NCI-H2171 treated with DMSO at 0.1 percent for 48 hours (cell line): ENCODE results near the gene LIMK2.
A peak's percentile ranks its signal among the peaks of the same experiment; 100 is the strongest.
"Not testable (repeated sequence)": the region's sequence is repeated elsewhere in the genome, so short reads cannot be mapped to it uniquely, and the experiment has no call there.

Source experiments
- DNase-seq: peaks from one replicate; lab custom pipeline; 2025; lab: John Stamatoyannopoulos, UW

The LIMK2 gene

GRCh38 chr22:31211862-31212730 lies at the start of gene LIMK2:
Gene LIMK2, plus strand, starts transcription at chr22:31212298. Its CDS starts 111 bp downstream, at chr22:31212409.
- DNase-seq: peak; percentile 95

GRCh38 chr22:31170971-31171370 lies 41.1 kb upstream of the LIMK2 start:
- DNase-seq: no peak

DNA sequence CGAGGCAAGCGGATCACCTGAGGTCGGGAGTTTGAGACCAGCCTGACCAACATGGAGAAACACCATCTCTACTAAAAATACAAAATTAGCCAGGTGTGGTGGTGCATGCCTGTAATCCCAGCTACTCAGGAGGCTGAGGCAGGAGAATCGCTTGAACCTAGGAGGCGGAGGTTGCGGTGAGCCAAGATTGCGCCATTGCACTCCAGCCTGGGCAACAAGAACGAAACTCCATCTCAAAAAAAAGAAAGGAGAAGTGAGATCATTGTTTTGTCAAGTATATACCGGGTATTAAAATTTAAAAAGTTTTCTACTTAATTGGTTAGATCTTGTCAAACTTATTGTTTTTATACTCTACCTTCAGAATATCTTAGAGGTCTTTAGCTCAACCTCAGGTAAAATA lies 40.4 kb upstream of the LIMK2 start:
- not testable (repeated sequence) for DNase-seq

- DNase-seq: no peak
These were observed 38.5 kb upstream of the LIMK2 start for GRCh38 chr22:31173386-31174145.

- DNase-seq: no peak
These were observed 35.2 kb upstream of the LIMK2 start for GRCh38 chr22:31176923-31177322.

DNA sequence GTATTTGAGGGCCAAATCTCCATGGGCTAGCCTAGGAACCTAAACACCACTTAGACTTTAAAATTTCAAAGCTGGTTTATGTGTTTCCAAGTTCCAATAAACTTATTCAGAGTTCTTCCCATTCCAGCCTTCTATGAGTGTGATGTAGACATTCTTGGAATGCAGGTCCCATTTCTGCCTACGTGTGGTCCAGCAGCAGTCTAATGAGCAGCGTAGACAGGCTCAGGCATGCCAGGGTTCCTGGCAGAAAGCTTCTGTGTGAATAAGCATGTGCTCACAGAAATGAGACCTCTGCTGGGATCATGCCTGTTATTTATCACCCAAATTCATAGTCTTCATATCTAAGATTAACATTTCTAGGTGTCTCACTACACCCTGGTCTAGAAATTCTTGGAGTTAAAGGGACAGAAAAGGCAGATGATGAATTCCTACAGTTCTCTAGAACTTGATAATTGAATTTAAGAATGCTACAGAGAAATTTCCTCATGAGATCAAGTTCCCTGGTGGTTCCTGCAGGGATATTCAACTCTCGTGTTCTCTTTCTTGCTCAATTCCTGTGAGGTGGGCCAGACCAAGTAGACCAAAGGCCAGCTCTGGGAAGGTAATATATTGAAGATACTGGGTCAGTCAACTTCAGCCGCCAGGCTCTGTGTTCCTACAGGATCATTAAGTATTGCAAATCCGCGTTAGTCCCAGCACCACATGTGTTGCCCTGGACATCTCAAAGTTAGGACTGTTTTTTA lies 34.5 kb upstream of the LIMK2 start:
- DNase-seq: peak; percentile 62

GRCh38 chr22:31178859-31179258 lies 33.2 kb upstream of the LIMK2 start:
- no peak for DNase-seq

GRCh38 chr22:31179345-31179744 lies 32.8 kb upstream of the LIMK2 start:
- no peak for DNase-seq

GRCh38 chr22:31184015-31184414 lies 28.1 kb upstream of the LIMK2 start:
- no peak for DNase-seq

GRCh38 chr22:31185056-31185455 lies 27.0 kb upstream of the LIMK2 start:
- no peak for DNase-seq

- no peak for DNase-seq
These were observed 24.5 kb upstream of the LIMK2 start for GRCh38 chr22:31187627-31188026.

- peak; percentile 99 for DNase-seq
These were observed 19.6 kb upstream of the LIMK2 start for GRCh38 chr22:31192513-31192912.

GRCh38 chr22:31193092-31193491 lies 19.0 kb upstream of the LIMK2 start:
- DNase-seq: no peak

GRCh38 chr22:31194681-31195080 lies 17.4 kb upstream of the LIMK2 start:
- DNase-seq: not testable (repeated sequence)

DNA sequence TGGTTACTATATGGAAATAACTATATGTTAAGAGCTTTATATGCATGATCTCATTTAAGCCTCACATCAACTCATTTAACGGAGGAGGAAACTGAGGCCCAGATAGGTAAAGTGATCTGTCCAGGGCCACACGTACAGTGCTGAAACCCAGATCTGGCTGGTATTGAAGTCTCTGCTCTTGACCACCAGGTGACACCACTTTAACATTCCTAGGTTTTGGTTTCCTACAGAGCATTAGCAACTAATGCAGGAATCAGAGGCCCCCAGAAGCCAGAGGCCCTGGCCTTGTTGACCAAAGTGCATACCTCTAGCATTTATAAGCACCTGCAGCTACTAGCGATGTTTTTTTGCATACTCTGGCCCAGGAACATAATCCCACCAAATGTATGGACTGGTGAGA lies 12.9 kb upstream of the LIMK2 start:
- no peak for DNase-seq

DNA sequence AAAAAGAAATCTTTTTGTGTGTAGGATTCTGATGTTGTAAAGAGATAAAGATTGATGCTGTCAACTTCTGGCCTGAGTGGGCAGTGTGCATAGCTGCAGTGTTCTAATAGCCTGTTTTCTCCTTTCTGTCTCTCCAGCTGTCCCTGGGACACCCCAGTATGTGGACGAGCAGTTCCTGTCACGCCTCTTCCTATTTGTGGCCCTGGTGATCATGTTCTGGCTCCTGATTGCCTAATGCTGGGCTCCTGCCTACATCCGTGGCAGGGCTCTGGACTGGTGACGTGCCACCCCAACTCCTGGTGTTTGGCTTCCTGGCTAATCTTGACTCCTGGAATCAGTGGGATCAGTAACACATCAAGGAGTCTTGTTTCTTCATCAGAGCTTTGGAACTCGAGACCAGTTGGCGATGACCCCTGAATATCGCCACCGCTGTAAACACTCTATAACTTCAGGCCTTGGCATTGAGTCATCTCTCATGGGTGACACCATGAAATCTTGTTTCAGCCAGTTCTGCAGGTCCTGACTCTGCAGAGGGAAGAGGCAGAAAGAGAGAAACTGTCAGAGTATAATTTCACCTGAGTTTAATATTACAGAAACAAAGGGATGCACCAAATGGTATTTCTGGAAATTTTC lies 7.6 kb upstream of the LIMK2 start:
- DNase-seq: not testable (repeated sequence)

GRCh38 chr22:31205059-31205458 lies 7.0 kb upstream of the LIMK2 start:
- not testable (repeated sequence) for DNase-seq

GRCh38 chr22:31206460-31206859 lies 5.6 kb upstream of the LIMK2 start:
- not testable (repeated sequence) for DNase-seq

GRCh38 chr22:31206896-31207687 lies 5.0 kb upstream of the LIMK2 start:
- DNase-seq: peak; percentile 99

DNA sequence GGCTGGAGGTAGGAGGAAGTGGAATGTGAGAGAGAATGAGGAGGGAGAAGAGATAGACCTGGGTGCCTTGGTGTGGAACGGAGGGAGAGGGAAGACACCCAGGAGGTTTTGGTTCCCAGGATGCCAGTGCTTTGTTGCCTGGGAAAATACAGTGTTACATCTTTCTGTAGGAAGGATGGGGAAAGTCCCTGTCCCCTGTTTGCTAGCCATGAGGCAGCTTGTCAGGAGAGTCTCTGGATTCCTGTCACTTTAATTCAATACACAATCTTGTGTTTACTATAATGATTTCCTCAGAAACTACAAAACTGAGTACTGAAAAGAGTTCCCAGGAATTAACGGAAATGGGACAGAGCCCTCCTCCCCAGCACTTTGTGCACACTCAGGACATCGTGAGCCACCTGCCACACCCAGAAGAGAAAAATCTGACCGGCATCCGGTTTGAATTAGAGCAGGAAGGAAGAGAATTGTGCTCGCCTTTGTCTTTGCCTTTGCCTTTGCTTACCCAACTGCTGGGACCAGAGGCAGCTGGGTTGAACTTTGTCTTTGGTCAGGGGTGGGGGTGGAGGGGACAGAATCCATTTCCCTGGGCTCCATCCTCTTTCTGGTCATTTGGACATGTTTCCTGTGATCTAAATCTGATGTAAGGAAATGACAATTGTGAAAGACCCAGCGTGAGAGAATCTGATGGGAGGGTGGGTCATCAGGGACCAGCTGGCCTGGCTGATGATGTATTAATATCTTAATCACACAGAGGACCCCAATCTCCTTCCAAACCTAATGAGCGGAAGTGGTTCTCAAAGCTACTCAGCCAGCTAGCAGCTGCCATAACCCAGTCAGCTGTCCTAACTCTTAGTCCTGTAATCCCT lies 1.3 kb upstream of the LIMK2 start:
- no peak for DNase-seq
